Effector memory CD4-positive, alpha-beta T cell (primary cell): ENCODE data around the gene COPA.
A peak's percentile ranks its signal among the peaks of the same experiment; 100 is the strongest.

Experiments
- DNase-seq, 3 donors: peaks; one replicate each; pipeline ENCODE4 v3.0.0-alpha.2; 2020
- H3K27ac ChIP-seq: 2 replicates; pipeline ENCODE4 v1.7.0; 2013; ENCODE audit warnings: mild to moderate bottlenecking, low read length, moderate library complexity; ENCODE audit not compliant: insufficient read depth, poor library complexity, severe bottlenecking
- H3K27me3 ChIP-seq: replicated peaks from 2 replicates; pipeline ENCODE4 v1.7.0; 2013; ENCODE audit warnings: mild to moderate bottlenecking, low read length; ENCODE audit not compliant: insufficient read depth, control insufficient read depth, poor library complexity, severe bottlenecking
- H3K36me3 ChIP-seq: 2 replicates; pipeline ENCODE4 v1.7.0; 2013; ENCODE audit warnings: mild to moderate bottlenecking, low read length, moderate library complexity; ENCODE audit not compliant: control insufficient read depth, insufficient read depth
- H3K4me1 ChIP-seq: 2 replicates; pipeline ENCODE4 v1.7.0; 2013; ENCODE audit warnings: low read length, mild to moderate bottlenecking; ENCODE audit not compliant: control insufficient read depth, insufficient read depth, poor library complexity, severe bottlenecking
- H3K4me3 ChIP-seq: 2 replicates; pipeline ENCODE4 v1.7.0; 2013; ENCODE audit warnings: low read length, low read depth, mild to moderate bottlenecking; ENCODE audit not compliant: insufficient read depth, poor library complexity, severe bottlenecking
- H3K9me3 ChIP-seq: 2 replicates; pipeline ENCODE4 v1.7.0; 2013; ENCODE audit warnings: mild to moderate bottlenecking, low read length, moderate library complexity; ENCODE audit not compliant: control insufficient read depth

COPA gene

DNA sequence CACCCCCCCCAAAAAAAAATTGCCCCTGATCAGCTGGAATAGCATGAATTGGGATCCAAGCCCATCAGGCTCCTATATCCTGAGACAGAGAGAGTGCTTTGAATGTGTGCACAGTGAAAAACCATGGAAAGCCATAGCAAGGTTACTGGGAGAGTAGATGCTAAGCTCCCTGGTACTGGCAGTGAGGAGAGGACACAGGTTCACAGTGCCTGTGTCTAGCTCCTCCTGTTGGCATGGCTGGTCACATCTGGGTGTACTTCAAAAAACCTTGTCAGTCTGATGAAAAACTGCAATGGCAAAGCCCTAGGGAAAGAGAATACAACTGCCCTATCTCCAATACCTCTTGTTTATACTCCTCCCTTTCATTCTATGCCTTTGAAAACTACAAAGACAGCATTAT, 12.9 kb downstream of the COPA start:
- no peak overlapping the region for H3K27ac ChIP-seq
- no peak for DNase-seq
- H3K36me3 ChIP-seq, result peaks cover 80% of the 10 kb centered on the region
- no peak overlapping the region for H3K4me3 ChIP-seq
- H3K4me1 ChIP-seq, result no peaks in the 10 kb centered on the region
- no peaks in the 10 kb centered on the region for H3K27me3 ChIP-seq
- H3K9me3 ChIP-seq, result no peaks in the 10 kb centered on the region

DNA sequence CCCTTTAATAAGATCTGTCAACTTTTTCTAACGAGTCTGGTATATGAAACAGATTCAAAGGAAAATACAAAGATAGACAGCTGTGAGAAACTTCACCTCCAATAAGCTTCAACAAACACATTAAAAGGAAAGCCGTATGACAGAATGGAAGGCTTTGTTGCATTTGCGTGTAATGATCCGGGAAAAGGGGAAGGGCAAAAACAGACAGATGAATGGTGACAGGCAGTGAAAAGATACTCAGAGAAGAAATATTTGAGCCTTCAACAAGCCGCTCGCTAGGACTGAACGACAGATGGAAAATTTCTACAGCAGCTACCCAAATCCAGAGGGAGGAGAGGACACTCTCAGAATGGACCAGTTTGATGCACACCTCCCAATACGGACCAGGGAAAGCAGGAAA, 14.9 kb downstream of the COPA start:
- Histone ChIP-seq H3K27ac (peak overlapping the region; percentile 3), H3K4me3 (no peak overlapping the region), H3K27me3 (no peaks in the 10 kb centered on the region), H3K4me1 (no peaks in the 10 kb centered on the region), H3K36me3 (peaks cover 74% of the 10 kb centered on the region), H3K9me3 (no peaks in the 10 kb centered on the region)
- DNase-seq, result no peak

- Histone ChIP-seq H3K4me1 (no peaks in the 10 kb centered on the region), H3K27ac (no peak overlapping the region), H3K9me3 (no peaks in the 10 kb centered on the region), H3K4me3 (no peak overlapping the region), H3K27me3 (no peaks in the 10 kb centered on the region), H3K36me3 (peaks cover 72% of the 10 kb centered on the region)
- DNase-seq, result no peak
These were observed 16.6 kb downstream of the COPA start for GRCh38 chr1:160326418-160326817.

DNA sequence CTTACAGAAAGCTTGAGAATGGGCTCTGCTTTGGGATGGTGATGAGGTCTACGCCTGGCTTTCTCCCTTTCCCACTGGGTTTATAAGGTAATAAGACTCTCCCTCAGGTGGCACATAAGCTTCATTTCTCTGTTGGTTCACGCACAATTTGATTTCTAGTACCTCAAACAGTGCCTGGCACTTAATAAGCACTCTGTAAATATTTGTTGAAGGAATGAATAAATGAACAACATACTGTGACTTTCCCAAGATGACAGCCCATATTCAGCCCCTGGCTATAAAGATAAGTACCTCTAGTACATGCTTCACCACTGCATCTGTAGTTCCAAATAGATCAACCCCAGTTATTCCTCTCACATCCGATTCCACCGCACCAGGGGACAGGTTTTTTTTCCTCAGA, 17.8 kb downstream of the COPA start:
- Histone ChIP-seq H3K4me1 (no peaks in the 10 kb centered on the region), H3K27me3 (no peaks in the 10 kb centered on the region), H3K36me3 (peaks cover 61% of the 10 kb centered on the region)

GRCh38 chr1:160322831-160323230, 20.2 kb downstream of the COPA start:
- Histone ChIP-seq H3K27me3 (no peaks in the 10 kb centered on the region), H3K9me3 (no peaks in the 10 kb centered on the region), H3K4me1 (no peaks in the 10 kb centered on the region), H3K4me3 (no peak overlapping the region), H3K36me3 (peaks cover 52% of the 10 kb centered on the region), H3K27ac (no peak overlapping the region)
- DNase-seq, result no peak

More for the DNA sequence above, 17.8 kb downstream of the COPA start:
- Histone ChIP-seq H3K9me3 (no peaks in the 10 kb centered on the region), H3K27ac (no peak overlapping the region), H3K4me3 (no peak overlapping the region)
- no peak for DNase-seq

DNA sequence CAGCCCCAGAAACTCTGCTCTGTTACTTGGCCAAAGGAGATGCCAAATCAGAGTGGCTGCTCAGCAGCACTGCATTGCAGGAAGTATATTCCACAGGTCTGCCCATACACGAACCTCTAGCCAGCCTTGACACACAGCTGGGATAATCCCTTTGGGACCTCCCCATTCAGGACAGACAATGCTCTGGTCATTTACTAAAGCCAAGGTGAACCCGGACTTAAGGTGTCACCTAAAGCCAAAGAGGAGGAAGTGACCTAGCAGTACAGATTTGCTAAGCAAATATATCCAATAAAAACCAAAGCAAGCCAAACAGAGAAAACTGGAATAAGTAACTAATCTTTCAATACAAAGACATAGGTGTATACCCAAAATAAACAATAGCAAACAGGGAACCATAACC, 27.7 kb downstream of the COPA start:
- Histone ChIP-seq H3K4me3 (no peak overlapping the region), H3K27ac (no peak overlapping the region), H3K27me3 (no peaks in the 10 kb centered on the region), H3K4me1 (no peaks in the 10 kb centered on the region), H3K9me3 (no peaks in the 10 kb centered on the region), H3K36me3 (peaks cover 77% of the 10 kb centered on the region)
- no peak for DNase-seq

- Histone ChIP-seq H3K4me1 (no peaks in the 10 kb centered on the region), H3K4me3 (no peak overlapping the region), H3K27ac (no peak overlapping the region), H3K9me3 (no peaks in the 10 kb centered on the region), H3K36me3 (peaks cover 85% of the 10 kb centered on the region), H3K27me3 (no peaks in the 10 kb centered on the region)
- no peak for DNase-seq
These were observed 33.5 kb downstream of the COPA start for GRCh38 chr1:160309571-160309970.

- DNase-seq, result no peak
- H3K9me3 ChIP-seq, result no peaks in the 10 kb centered on the region
- H3K27ac ChIP-seq, result no peak overlapping the region
- H3K4me1 ChIP-seq, result no peaks in the 10 kb centered on the region
- peaks cover 87% of the 10 kb centered on the region for H3K36me3 ChIP-seq
- H3K4me3 ChIP-seq, result no peak overlapping the region
- no peaks in the 10 kb centered on the region for H3K27me3 ChIP-seq
These were observed 33.9 kb downstream of the COPA start for GRCh38 chr1:160309185-160309557.

GRCh38 chr1:160308451-160309184, 34.4 kb downstream of the COPA start:
- DNase-seq, result no peak
- Histone ChIP-seq H3K4me1 (no peaks in the 10 kb centered on the region), H3K36me3 (peaks cover 88% of the 10 kb centered on the region), H3K27ac (no peak overlapping the region), H3K27me3 (no peaks in the 10 kb centered on the region), H3K9me3 (no peaks in the 10 kb centered on the region), H3K4me3 (no peak overlapping the region)

DNA sequence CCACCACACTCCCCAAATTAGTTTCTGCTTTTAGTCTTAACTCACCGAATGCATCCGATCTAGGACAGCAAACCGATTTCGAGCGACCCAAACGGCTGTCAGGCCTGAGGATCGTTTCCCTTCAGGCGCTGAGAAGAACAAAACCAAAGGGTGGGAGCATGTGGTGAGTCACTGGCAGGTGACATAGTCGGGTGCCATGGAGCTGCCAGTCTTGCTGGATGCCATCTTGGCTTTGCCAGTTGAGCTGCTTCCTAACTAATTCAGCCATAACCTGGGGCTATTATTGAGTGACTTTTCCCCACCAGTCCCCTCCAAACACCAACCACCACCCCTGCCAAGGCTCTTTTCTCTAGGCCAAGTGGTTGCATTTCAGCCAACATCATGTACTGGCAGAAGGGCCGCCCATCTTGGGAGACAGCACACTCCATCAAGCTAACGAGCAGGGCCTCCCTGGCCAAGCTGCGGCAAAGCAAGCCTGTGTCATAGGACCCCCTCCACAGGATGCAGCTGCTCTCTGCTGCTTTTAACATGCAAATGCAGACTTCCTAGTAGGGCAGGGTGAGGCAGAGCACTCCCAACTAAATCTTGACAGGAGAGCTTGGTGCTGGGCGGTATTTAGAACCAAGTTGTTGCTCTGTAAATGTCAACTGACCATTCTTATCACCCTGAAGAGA, 35.8 kb downstream of the COPA start:
- H3K27me3 ChIP-seq, result no peaks in the 10 kb centered on the region
- no peaks in the 10 kb centered on the region for H3K9me3 ChIP-seq
- H3K27ac ChIP-seq, result no peak overlapping the region
- H3K4me1 ChIP-seq, result no peaks in the 10 kb centered on the region
- no peak for DNase-seq
- H3K4me3 ChIP-seq, result no peak overlapping the region
- H3K36me3 ChIP-seq, result peaks cover 84% of the 10 kb centered on the region
